ENCODE measurements around the gene CBX1.

CBX1 gene

DNA sequence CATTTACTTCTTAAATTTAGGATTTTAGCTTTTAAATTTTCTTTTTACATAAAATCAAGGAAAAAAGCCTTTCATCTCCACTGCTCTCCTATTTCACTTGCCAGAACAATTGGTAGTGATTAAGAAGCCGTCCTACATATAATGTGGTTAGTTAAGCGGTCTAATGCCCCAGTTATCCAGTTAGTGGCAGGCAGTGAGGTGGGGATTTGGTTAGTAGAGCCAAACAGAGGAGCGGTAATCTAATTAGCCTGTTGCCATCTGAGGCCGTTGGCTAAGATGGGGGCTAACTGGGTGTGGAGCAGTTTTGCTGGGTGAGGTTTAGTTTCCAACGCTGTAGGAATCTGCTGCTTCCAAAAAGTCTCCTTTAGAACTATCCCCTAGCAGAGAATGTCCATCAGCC is 28.7 kb upstream of the CBX1 start:
- TF ChIP-seq CTCF (IDR thresholded peaks at IDR 0.05; ENCODE audit: extremely low read depth, missing control alignments): no peak
- no peak for DNase-seq (ENCODE audit: low spot score)

- no peak for DNase-seq (ENCODE audit: low spot score)
- no peak for TF ChIP-seq CTCF (IDR thresholded peaks at IDR 0.05; ENCODE audit: extremely low read depth, missing control alignments)
Observed at GRCh38 chr17:48128400-48128799, 27.1 kb upstream of the CBX1 start.

GRCh38 chr17:48127371-48128051 is 26.2 kb upstream of the CBX1 start:
- no peak for TF ChIP-seq CTCF (IDR thresholded peaks at IDR 0.05; ENCODE audit: extremely low read depth, missing control alignments)
- DNase-seq (ENCODE audit: low spot score): no peak

DNA sequence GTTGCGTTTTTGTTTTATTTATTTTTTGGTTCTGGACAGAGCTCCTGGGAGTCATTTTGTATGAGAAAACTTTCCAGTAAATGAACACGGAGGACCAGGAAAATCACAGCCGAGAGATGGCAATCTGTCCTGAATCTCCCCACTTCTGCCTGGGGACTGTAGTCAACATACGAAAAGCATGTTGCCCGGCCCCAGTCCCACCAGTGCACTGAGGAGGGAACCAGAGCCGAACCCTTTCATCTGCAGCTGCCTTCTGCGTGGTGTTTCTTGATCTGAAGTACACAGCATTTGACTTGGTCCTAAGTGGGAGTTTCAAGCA is 25.2 kb upstream of the CBX1 start:
- DNase-seq (ENCODE audit: low spot score): no peak

GRCh38 chr17:48125829-48126531 is 24.7 kb upstream of the CBX1 start:
- no peak for TF ChIP-seq CTCF (IDR thresholded peaks at IDR 0.05; ENCODE audit: extremely low read depth, missing control alignments)
- DNase-seq (ENCODE audit: low spot score): no peak

More for the DNA sequence above, 25.2 kb upstream of the CBX1 start:
- no peak for TF ChIP-seq CTCF (IDR thresholded peaks at IDR 0.05; ENCODE audit: extremely low read depth, missing control alignments)

GRCh38 chr17:48123776-48124388 is 22.6 kb upstream of the CBX1 start:
- TF ChIP-seq CTCF (IDR thresholded peaks at IDR 0.05; ENCODE audit: extremely low read depth, missing control alignments): no peak
- no peak for DNase-seq (ENCODE audit: low spot score)

GRCh38 chr17:48123111-48123510 is 21.8 kb upstream of the CBX1 start:
- no peak for TF ChIP-seq CTCF (IDR thresholded peaks at IDR 0.05; ENCODE audit: extremely low read depth, missing control alignments)
- no peak for DNase-seq (ENCODE audit: low spot score)
